DOHH2 (cell line): ENCODE measurements around the gene CYP11A1.

Experiments
- H3F3A ChIP-seq: fragments of 200-600 bp; sonication (generic), shearing (Covaris generic); 2 replicates; pipeline ENCODE4 v1.6.0; 2016; ENCODE audit warnings: antibody characterized with exemption, mild to moderate bottlenecking; ENCODE audit not compliant: control insufficient read depth, insufficient read depth
- H3K27ac ChIP-seq: fragments of 200-600 bp; sonication (generic); 2 replicates; pipeline ENCODE4 v1.5.1; 2014; ENCODE audit warnings: low read depth, mild to moderate bottlenecking, low read length, moderate library complexity
- H3K27me3 ChIP-seq: fragments of 200-600 bp; sonication (generic); 2 replicates; pipeline ENCODE4 v1.6.1; 2014; ENCODE audit warnings: mild to moderate bottlenecking, low read length, mixed read lengths; ENCODE audit not compliant: control insufficient read depth
- H3K36me3 ChIP-seq: fragments of 200-600 bp; sonication (generic); 2 replicates; pipeline ENCODE4 v1.6.1; 2014; ENCODE audit warnings: mild to moderate bottlenecking, low read length, moderate library complexity, mixed read lengths; ENCODE audit not compliant: control insufficient read depth
- H3K4me1 ChIP-seq: fragments of 200-600 bp; sonication (generic); 2 replicates; pipeline ENCODE4 v1.6.1; 2014; ENCODE audit warnings: mild to moderate bottlenecking, low read length, mixed read lengths; ENCODE audit not compliant: control insufficient read depth
- H3K4me2 ChIP-seq: fragments of 200-600 bp; sonication (generic); 2 replicates; pipeline ENCODE4 v1.6.0; 2014; ENCODE audit warnings: mild to moderate bottlenecking, low read length, moderate library complexity
- H3K4me3 ChIP-seq: fragments of 200-600 bp; sonication (generic); 2 replicates; pipeline ENCODE4 v1.5.1; 2014; ENCODE audit warnings: mild to moderate bottlenecking, low read length, mixed read lengths
- H3K79me2 ChIP-seq: fragments of 200-600 bp; sonication (generic); 2 replicates; pipeline ENCODE4 v1.6.1; 2014; ENCODE audit warnings: mild to moderate bottlenecking, low read length, mixed read lengths; ENCODE audit not compliant: control insufficient read depth
- H3K9me2 ChIP-seq: fragments of 200-600 bp; sonication (generic); replicated peaks from 2 replicates; pipeline ENCODE4 v1.6.1; 2014; ENCODE audit warnings: mild to moderate bottlenecking, low read length, mixed read lengths; ENCODE audit not compliant: control insufficient read depth
- H3K9me3 ChIP-seq: fragments of 200-600 bp; sonication (generic); 2 replicates; pipeline ENCODE4 v1.6.1; 2014; ENCODE audit warnings: antibody characterized with exemption, low read length, mixed read lengths; ENCODE audit not compliant: control insufficient read depth, insufficient read depth
- H4K20me1 ChIP-seq: fragments of 200-600 bp; sonication (generic); 2 replicates; pipeline ENCODE4 v1.6.0; 2014; ENCODE audit warnings: low read depth, mild to moderate bottlenecking, antibody characterized with exemption, low read length, moderate library complexity; ENCODE audit not compliant: control insufficient read depth, insufficient read depth
- EZH2phosphoT487 ChIP-seq: fragments of 200-600 bp; sonication (generic); IDR thresholded peaks from 2 replicates; pipeline ENCODE4 v1.6.1; 2017; ENCODE audit warnings: borderline replicate concordance, mild to moderate bottlenecking, antibody characterized with exemption, low read length, moderate library complexity, mixed read lengths
- TF ChIP-seq, protein P1 (sequence below): fragments of 200-600 bp; sonication (generic); IDR thresholded peaks from one replicate; pipeline ENCODE4 v1.5.1; 2014; ENCODE audit warnings: antibody characterized with exemption, mild to moderate bottlenecking, low read depth, low read length; ENCODE audit not compliant: poor library complexity, severe bottlenecking

CYP11A1 gene

DNA sequence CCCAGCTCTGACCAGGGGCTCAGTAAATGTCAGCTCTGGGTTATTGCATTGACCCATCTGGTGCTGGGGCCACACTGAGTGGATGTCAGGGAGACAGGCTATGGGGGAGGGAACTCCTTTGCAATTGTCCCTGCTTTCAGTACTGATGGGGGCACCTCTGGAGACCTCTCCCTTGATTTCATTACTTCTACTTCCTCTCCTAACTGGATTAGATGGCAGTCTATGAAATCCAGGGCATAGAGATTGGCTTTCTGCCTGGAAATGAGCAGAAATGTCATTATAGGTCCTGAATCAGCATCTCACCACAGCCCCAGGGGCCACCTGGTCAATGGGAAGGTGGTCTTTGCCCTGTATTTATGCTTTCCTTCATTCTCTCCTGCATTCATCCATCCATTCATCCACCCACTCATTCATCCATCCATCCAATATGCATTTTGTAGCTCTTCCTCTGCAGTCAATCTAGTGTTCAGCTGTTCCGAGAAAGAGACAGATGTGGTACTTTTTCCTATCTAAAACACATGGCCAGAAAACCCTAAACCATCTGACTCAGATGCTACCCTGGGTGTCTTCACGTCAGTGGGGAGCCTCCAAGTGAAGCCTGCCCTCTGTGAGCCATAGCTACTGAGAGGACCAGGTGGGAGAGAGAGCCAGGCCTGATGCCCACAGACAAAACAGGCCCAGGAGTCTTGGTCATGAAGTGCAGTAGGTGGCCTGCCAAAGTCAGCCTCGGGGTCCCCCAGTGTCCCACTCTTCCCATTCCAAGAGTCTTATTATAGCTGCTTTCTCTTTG is 74.2 kb downstream of the CYP11A1 start:
- Histone ChIP-seq H3K4me1 (no peaks in the 10 kb centered on the region), H4K20me1 (no peaks in the 10 kb centered on the region; the same call in 1 of the 2 replicates)

DNA sequence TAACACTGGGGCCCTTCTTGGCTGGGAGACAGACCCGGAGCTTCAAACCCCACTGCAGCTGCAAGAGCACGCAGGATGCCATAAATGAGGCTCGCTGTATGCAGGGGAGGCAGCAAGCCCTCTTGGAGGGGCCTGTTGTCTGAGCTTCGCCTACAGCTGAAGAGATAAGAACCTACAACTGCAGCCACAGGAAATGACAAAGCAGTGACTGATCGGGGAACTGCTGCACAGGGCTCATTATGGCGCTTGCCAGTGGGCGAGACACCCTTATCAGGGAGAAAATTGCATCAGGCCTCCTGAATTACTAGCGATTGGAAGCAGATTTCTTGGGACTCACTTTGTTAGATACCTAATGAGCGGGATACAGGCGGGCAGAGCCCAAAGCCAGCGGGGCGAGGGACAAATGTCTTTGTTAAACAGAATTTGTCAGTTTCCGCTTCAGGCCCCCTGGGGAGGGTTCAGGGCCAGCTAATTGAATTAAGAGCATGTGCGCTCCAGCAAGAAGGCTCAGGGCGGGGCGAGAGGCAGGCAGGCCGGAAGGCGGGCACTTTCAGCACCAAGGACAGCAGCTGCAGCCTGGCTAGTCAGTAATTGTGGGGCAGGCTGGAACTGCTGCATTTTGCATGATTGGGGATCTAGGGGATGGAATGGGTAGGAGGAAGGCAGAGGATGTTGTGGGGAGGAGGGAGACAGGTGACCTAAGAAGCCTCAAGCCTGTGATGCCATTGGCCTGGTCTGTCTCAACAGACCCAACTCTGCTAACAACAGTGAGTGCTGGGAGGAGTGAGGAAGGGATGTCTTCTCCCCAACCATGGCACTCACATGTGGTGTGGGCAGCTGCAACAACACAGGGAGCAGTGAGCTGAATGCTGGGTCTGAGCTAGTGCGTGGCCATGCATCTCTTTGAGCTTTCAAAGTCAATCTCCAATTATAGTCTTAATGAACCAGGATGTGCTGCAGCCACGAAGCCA is 76.1 kb downstream of the CYP11A1 start:
- H3K4me2 ChIP-seq = no peak overlapping the region
- TF ChIP-seq, protein P1, sequence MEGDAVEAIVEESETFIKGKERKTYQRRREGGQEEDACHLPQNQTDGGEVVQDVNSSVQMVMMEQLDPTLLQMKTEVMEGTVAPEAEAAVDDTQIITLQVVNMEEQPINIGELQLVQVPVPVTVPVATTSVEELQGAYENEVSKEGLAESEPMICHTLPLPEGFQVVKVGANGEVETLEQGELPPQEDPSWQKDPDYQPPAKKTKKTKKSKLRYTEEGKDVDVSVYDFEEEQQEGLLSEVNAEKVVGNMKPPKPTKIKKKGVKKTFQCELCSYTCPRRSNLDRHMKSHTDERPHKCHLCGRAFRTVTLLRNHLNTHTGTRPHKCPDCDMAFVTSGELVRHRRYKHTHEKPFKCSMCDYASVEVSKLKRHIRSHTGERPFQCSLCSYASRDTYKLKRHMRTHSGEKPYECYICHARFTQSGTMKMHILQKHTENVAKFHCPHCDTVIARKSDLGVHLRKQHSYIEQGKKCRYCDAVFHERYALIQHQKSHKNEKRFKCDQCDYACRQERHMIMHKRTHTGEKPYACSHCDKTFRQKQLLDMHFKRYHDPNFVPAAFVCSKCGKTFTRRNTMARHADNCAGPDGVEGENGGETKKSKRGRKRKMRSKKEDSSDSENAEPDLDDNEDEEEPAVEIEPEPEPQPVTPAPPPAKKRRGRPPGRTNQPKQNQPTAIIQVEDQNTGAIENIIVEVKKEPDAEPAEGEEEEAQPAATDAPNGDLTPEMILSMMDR = no peak
- TF ChIP-seq EZH2phosphoT487 = no peak
- H3F3A ChIP-seq = no peaks in the 10 kb centered on the region
- no peaks in the 10 kb centered on the region for H3K9me2 ChIP-seq
- no peaks in the 10 kb centered on the region for H3K36me3 ChIP-seq
- H3K4me3 ChIP-seq = no peak overlapping the region
- H3K27ac ChIP-seq = no peak overlapping the region
- no peaks in the 10 kb centered on the region; the same call in 1 of the 2 replicates for H4K20me1 ChIP-seq
- no peaks in the 10 kb centered on the region for H3K4me1 ChIP-seq
- no peaks in the 10 kb centered on the region for H3K27me3 ChIP-seq
- H3K79me2 ChIP-seq = no peaks in the 10 kb centered on the region
- no peaks in the 10 kb centered on the region for H3K9me3 ChIP-seq

More for the DNA sequence above, 74.2 kb downstream of the CYP11A1 start:
- H3K27ac ChIP-seq = no peak overlapping the region
- no peaks in the 10 kb centered on the region for H3K79me2 ChIP-seq
- no peak overlapping the region for H3K4me3 ChIP-seq
- H3K36me3 ChIP-seq = no peaks in the 10 kb centered on the region
- no peaks in the 10 kb centered on the region for H3K9me2 ChIP-seq
- TF ChIP-seq, protein P1 = no peak
- TF ChIP-seq EZH2phosphoT487 = no peak
- H3K4me2 ChIP-seq = no peak overlapping the region
- no peaks in the 10 kb centered on the region for H3F3A ChIP-seq
- no peaks in the 10 kb centered on the region for H3K27me3 ChIP-seq
- no peaks in the 10 kb centered on the region for H3K9me3 ChIP-seq

DNA sequence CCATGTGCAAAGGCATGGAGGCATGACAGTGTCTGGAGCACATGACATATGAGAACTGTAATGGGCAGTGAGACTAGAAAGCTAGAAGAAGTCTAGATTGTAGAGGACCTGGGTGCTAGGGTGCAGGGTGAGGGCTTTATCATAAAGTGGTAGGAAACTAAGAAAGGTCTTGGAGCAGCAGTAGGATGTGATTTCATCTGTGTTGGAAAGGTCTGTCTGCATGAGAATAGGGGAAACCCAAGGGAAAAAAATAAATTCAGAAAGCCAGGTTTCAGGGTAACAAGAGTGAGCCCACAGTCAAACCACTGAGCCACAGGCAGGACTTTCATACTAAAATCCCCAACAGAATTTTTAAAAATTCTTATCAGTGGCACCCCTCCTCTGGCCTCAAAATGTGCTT is 76.8 kb downstream of the CYP11A1 start:
- no peak overlapping the region for H3K4me2 ChIP-seq
- H4K20me1 ChIP-seq = no peaks in the 10 kb centered on the region; the same call in 1 of the 2 replicates
- no peaks in the 10 kb centered on the region for H3K9me2 ChIP-seq
- no peaks in the 10 kb centered on the region for H3K36me3 ChIP-seq
- no peak overlapping the region for H3K4me3 ChIP-seq
- H3K27me3 ChIP-seq = no peaks in the 10 kb centered on the region
- no peaks in the 10 kb centered on the region for H3K79me2 ChIP-seq
- H3K4me1 ChIP-seq = no peaks in the 10 kb centered on the region
- no peak overlapping the region for H3K27ac ChIP-seq
- H3K9me3 ChIP-seq = no peaks in the 10 kb centered on the region
- TF ChIP-seq EZH2phosphoT487 = no peak
- TF ChIP-seq, protein P1 = no peak
- no peaks in the 10 kb centered on the region for H3F3A ChIP-seq
